HuH-7 (cell line): Measurements from ENCODE around the gene IGFBP3.
"Not testable (repeated sequence)": the region's sequence is repeated elsewhere in the genome, so short reads cannot be mapped to it uniquely, and the experiment has no call there.

Source experiments
- DNase-seq: peaks from one replicate; pipeline ENCODE4 v3.0.0; 2011; ENCODE audit warnings: low spot score

The IGFBP3 gene

GRCh38 chr7:45920502-45921380, at the start of gene IGFBP3:
Gene IGFBP3 (minus strand): TSS chr7:45921272. CDS start chr7:45921140, 132 bp downstream.
- DNase-seq = peak; percentile 43

- no peak for DNase-seq
Measured at GRCh38 chr7:45970454-45970853, 49.4 kb upstream of the IGFBP3 start.

- no peak for DNase-seq
Measured at GRCh38 chr7:45969940-45970339, 48.9 kb upstream of the IGFBP3 start.

GRCh38 chr7:45968856-45969541, 47.9 kb upstream of the IGFBP3 start:
- DNase-seq = no peak

- DNase-seq = no peak
Measured at GRCh38 chr7:45968312-45968711, 47.2 kb upstream of the IGFBP3 start.

GRCh38 chr7:45967591-45968157, 46.6 kb upstream of the IGFBP3 start:
- no peak for DNase-seq

- DNase-seq = no peak
Measured at GRCh38 chr7:45962861-45963260, 41.8 kb upstream of the IGFBP3 start.

GRCh38 chr7:45957721-45958120, 36.6 kb upstream of the IGFBP3 start:
- no peak for DNase-seq

GRCh38 chr7:45955286-45955685, 34.2 kb upstream of the IGFBP3 start:
- no peak for DNase-seq

GRCh38 chr7:45953055-45953454, 32.0 kb upstream of the IGFBP3 start:
- DNase-seq = not testable (repeated sequence)

- no peak for DNase-seq
Measured at GRCh38 chr7:45944058-45944457, 23.0 kb upstream of the IGFBP3 start.

GRCh38 chr7:45940939-45941338, 19.9 kb upstream of the IGFBP3 start:
- DNase-seq = no peak

GRCh38 chr7:45940237-45940781, 19.2 kb upstream of the IGFBP3 start:
- not testable (repeated sequence) for DNase-seq

- no peak for DNase-seq
Measured at GRCh38 chr7:45939574-45939973, 18.5 kb upstream of the IGFBP3 start.

GRCh38 chr7:45938626-45939302, 17.7 kb upstream of the IGFBP3 start:
- peak; percentile 74 for DNase-seq

- no peak for DNase-seq
Measured at GRCh38 chr7:45937862-45938261, 16.8 kb upstream of the IGFBP3 start.

- no peak for DNase-seq
Measured at GRCh38 chr7:45937301-45937700, 16.2 kb upstream of the IGFBP3 start.

- DNase-seq = no peak
Measured at GRCh38 chr7:45930967-45931366, 9.9 kb upstream of the IGFBP3 start.

- DNase-seq = no peak
Measured at GRCh38 chr7:45927721-45928120, 6.6 kb upstream of the IGFBP3 start.

GRCh38 chr7:45924283-45924682, 3.2 kb upstream of the IGFBP3 start:
- no peak for DNase-seq

GRCh38 chr7:45923818-45924217, 2.7 kb upstream of the IGFBP3 start:
- no peak for DNase-seq

GRCh38 chr7:45923290-45923689, 2.2 kb upstream of the IGFBP3 start:
- peak; percentile 50 for DNase-seq
